ENCODE results near the gene TMEM135. TPM values are rescaled to one million over a fixed set of nuclear protein-coding genes. Genes with fewer than 3 reads are reported as not detected.

The TMEM135 gene
- total and polyA plus RNA-seq, 12 donors, result 3.4 to 28.6 (median 16.9) TPM

GRCh38 chr11:87063982-87064381 is 26.2 kb downstream of the TMEM135 start:
- H3K27me3 ChIP-seq, result no peaks in the 10 kb centered on the region
- H3K4me1 ChIP-seq, result peaks cover 0 to 10% (median 0%) of the 10 kb centered on the region in 9 donors
- H3K4me3 ChIP-seq, result no peak overlapping the region
- intact Hi-C loops (cut with DNase I), result no loop called here
- TF ChIP-seq CTCF (IDR thresholded peaks at IDR 0.05), result no peak
- no peak for DNase-seq
- no peak overlapping the region for H3K27ac ChIP-seq
- H3K36me3 ChIP-seq, result peaks cover 0 to 14% (median 0%) of the 10 kb centered on the region in 9 donors
- 72 to 98% methylated on average over 2 of the region's 2 CpGs for WGBS, 2 donors
- ATAC-seq, result no peak
- no peaks in the 10 kb centered on the region for H3K9me3 ChIP-seq

GRCh38 chr11:87072787-87073186 is 35.1 kb downstream of the TMEM135 start:
- peaks cover 0 to 10% (median 0%) of the 10 kb centered on the region in 11 donors for H3K9me3 ChIP-seq
- intact Hi-C loops (cut with DNase I), result no loop called here
- no peak overlapping the region for H3K27ac ChIP-seq
- H3K4me1 ChIP-seq, result no peaks in the 10 kb centered on the region
- H3K4me3 ChIP-seq, result no peak overlapping the region
- H3K36me3 ChIP-seq, result peaks cover 0 to 91% (median 18%) of the 10 kb centered on the region in 9 donors
- ATAC-seq (no peak), DNase-seq (no peak)
- H3K27me3 ChIP-seq, result no peaks in the 10 kb centered on the region
- 79 to 85% methylated on average over 3 of the region's 3 CpGs for WGBS, 2 donors
- TF ChIP-seq CTCF (IDR thresholded peaks at IDR 0.05), result no peak

GRCh38 chr11:87076260-87076783 is 38.6 kb downstream of the TMEM135 start:
- Histone ChIP-seq H3K27me3 (no peaks in the 10 kb centered on the region), H3K27ac (no peak overlapping the region), H3K9me3 (peaks cover 0 to 11% (median 0%) of the 10 kb centered on the region in 11 donors), H3K36me3 (peaks cover 0 to 74% (median 18%) of the 10 kb centered on the region in 9 donors), H3K4me1 (no peaks in the 10 kb centered on the region), H3K4me3 (no peak overlapping the region)
- ATAC-seq (no peak), DNase-seq (no peak)
- TF ChIP-seq CTCF (IDR thresholded peaks at IDR 0.05), result no peak
- intact Hi-C loops (cut with DNase I), result no loop called here
- WGBS, 2 donors, result 67 to 81% methylated on average over 3 of the region's 3 CpGs

- Histone ChIP-seq H3K4me1 (peaks cover 0 to 4% (median 0%) of the 10 kb centered on the region in 9 donors), H3K27me3 (no peaks in the 10 kb centered on the region), H3K4me3 (no peak overlapping the region), H3K27ac (no peak overlapping the region), H3K36me3 (peaks cover 0 to 70% (median 18%) of the 10 kb centered on the region in 9 donors), H3K9me3 (peaks cover 0 to 11% (median 0%) of the 10 kb centered on the region in 11 donors)
- WGBS, 2 donors, result 89 to 91% methylated on average over 3 of the region's 3 CpGs
- no peak for TF ChIP-seq CTCF (IDR thresholded peaks at IDR 0.05)
- no peak for DNase-seq
- intact Hi-C loops (cut with DNase I), result no loop called here
- ATAC-seq, result no peak
Observed at GRCh38 chr11:87076874-87077429, 39.2 kb downstream of the TMEM135 start.
